Measurements from ENCODE around the gene VWA7.
A peak's percentile ranks its signal among the peaks of the same experiment; 100 is the strongest.

The VWA7 gene

DNA sequence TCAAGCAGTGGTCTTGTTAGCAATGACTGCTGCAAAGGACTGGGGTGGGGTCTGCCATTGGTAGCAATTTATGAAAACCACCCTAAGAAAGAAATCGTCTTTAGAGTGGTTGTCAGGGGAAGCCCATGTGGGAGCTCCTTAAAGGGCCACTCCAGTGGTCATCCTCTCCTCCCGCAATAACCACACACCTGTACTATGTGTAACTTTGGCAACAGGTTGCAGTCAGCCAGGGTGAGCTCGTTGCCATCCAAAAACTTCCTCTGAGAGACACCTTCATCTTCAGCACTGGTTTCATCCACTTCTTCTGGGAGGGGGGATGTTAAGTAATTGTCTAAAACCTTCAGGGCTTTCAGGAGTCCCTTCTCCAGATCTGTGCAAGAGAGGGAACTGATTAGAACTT lies 45.1 kb downstream of the VWA7 start:
- Mint-ChIP-seq H3K27ac (no peak overlapping the region), H3K27me3 (no peaks in the 10 kb centered on the region), H3K9me3 (no peaks in the 10 kb centered on the region), H3K4me3 (no peak overlapping the region), H3K36me3 (ENCODE audit: insufficient read depth) (peaks cover 69% of the 10 kb centered on the region), H3K4me1 (ENCODE audit: low read depth in 2 of 2) (peaks cover 59 to 60% of the 10 kb centered on the region in 2 donors)
- ATAC-seq (replicated peaks) (no peak), DNase-seq (no peak)

DNA sequence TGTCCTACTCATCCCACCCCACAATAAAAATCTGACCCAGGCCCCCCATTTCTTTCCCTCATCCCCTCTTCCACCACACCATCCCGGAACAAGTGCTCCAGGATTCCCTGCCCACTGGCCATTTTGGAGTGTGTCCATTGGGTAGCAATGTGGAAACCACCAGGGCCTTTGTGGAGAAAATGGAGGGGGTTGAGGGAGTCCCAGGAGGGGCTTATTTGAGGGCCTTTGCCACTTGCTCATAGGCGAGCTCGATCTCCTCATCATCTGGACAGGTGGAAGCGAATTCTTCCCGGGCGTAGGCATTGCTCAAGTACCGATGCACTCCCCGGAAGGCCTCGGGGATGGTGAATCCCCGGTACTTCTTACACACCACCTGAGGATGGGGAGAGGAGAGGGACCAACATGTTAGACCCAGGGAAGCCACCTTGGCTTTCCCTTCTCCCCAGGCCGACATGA lies 46.5 kb downstream of the VWA7 start:
- Mint-ChIP-seq H3K4me1 (ENCODE audit: low read depth in 2 of 2) (peaks cover 45 to 57% of the 10 kb centered on the region in 2 donors), H3K4me3 (peak overlapping the region; percentile 95 to 97), H3K36me3 (ENCODE audit: insufficient read depth) (peaks cover 62% of the 10 kb centered on the region), H3K27me3 (no peaks in the 10 kb centered on the region), H3K27ac (peak overlapping the region; percentile 81 to 83), H3K9me3 (no peaks in the 10 kb centered on the region)
- no peak for ATAC-seq (replicated peaks)
- no peak for DNase-seq

DNA sequence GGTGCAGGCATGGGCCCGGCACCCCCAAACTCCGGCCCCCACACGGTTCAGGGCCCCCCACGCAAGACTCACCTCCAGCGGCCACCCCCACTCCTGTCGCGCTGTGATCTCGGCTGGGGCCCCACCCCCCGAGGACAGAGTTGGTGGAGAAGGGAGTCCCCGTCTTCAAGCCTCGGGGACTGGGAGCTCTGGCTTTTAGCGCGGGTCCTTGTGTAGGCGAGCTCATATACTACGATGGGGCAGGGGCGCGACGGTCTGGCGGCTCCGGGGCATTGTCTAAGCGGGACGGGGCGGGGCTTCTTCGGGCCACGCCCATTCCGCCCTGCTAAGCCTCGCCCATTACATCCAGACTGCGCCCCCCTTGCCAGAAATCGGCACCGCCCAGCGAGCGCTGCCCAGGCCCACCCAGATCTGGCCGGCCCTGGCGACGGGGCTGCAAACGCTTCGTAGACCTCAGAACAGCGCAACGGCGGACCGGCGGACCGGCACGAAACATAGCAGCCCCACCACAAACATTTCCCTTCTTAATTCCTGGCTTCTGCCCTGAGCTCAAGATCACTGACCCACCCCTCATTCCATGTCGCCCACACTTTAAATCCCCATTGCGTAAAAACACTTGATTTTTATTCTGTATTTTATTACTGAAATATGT lies 47.0 kb downstream of the VWA7 start:
- Mint-ChIP-seq H3K4me1 (ENCODE audit: low read depth in 2 of 2) (peaks cover 42 to 54% of the 10 kb centered on the region in 2 donors), H3K27ac (peak overlapping the region; percentile 81 to 83), H3K4me3 (peak overlapping the region; percentile 95 to 97), H3K27me3 (no peaks in the 10 kb centered on the region), H3K9me3 (no peaks in the 10 kb centered on the region), H3K36me3 (ENCODE audit: insufficient read depth) (peaks cover 56% of the 10 kb centered on the region)
- ATAC-seq (replicated peaks) = peak; percentile 54
- peak; percentile 58 to 65 (median 63) for DNase-seq

DNA sequence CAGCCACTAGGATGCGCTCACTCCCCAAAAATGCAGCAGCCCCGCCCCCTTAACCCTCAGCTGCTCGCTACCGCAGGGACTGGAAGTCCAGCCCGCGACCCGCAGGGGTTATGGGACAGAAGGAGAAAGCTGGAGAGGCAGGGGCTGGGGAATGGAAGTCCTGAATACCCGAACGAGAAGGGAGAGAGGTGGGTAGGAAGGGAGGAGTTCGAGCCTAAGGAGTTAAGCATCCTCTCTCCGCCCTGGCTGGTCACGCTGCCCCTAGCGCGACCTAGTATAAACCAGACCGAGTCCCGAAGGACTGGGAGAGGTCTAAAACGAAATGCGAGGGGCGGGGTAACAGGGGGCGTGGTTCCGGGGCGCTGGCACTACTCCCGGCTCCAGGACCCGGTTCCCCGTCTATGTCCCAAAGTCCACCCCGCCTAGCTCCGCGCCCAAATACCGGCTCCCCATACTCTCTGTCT lies 47.6 kb downstream of the VWA7 start:
- Mint-ChIP-seq H3K36me3 (ENCODE audit: insufficient read depth) (peaks cover 50% of the 10 kb centered on the region), H3K27me3 (no peaks in the 10 kb centered on the region), H3K27ac (peak overlapping the region; percentile 81 to 83), H3K9me3 (no peaks in the 10 kb centered on the region), H3K4me1 (ENCODE audit: low read depth in 2 of 2) (peaks cover 42 to 49% of the 10 kb centered on the region in 2 donors), H3K4me3 (peak overlapping the region; percentile 95 to 97)
- peak; percentile 73 to 79 (median 73) for DNase-seq
- ATAC-seq (replicated peaks) = peak; percentile 76

DNA sequence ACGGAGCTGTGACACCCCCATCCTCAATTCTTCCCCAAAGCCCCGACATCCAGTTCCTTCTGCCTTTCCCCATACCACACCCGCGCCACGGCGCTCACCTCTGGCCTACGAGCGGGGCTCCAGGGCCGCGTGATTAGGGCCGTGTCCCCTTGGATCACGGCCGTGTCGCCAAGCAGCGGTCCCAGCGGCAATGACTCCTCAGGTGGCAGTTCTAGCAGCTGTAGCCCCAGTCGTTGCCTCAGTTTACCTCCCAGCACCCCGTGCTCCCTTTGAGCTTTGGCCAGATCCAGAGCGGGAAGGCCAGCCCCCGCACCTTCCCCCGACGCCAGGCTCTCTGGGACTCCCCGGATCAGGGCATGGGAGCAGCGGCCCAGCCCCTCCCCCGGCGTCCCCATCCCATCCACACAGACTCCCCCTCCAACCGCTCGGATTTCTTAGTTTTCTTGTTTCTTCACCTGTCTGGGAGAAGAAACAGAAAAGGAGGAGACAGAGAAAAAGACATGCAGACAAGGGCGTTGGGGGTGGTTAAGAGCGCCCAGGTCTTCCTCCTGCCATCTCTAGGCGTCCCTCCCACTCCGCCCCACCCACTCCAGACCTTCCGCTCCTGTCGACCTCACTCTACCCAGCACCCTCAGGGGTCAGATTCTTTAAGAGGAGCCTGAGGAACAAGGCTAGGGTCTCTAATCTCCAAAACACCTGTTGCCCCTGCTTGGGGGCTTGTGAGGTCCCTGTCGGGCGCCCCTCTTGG lies 48.2 kb downstream of the VWA7 start, which contains the start of gene DDAH2:
Gene DDAH2 (minus strand): TSS at position 533 of the 748 bp plus-strand sequence. CDS start 138 bp downstream, at position 395.
- Mint-ChIP-seq H3K4me3 (peak within 1 kb of the TSS; percentile 95 to 97), H3K4me1 (ENCODE audit: low read depth in 2 of 2) (peaks cover 38 to 44% of the 10 kb centered on the region in 2 donors)
- no peak for DNase-seq

DNA sequence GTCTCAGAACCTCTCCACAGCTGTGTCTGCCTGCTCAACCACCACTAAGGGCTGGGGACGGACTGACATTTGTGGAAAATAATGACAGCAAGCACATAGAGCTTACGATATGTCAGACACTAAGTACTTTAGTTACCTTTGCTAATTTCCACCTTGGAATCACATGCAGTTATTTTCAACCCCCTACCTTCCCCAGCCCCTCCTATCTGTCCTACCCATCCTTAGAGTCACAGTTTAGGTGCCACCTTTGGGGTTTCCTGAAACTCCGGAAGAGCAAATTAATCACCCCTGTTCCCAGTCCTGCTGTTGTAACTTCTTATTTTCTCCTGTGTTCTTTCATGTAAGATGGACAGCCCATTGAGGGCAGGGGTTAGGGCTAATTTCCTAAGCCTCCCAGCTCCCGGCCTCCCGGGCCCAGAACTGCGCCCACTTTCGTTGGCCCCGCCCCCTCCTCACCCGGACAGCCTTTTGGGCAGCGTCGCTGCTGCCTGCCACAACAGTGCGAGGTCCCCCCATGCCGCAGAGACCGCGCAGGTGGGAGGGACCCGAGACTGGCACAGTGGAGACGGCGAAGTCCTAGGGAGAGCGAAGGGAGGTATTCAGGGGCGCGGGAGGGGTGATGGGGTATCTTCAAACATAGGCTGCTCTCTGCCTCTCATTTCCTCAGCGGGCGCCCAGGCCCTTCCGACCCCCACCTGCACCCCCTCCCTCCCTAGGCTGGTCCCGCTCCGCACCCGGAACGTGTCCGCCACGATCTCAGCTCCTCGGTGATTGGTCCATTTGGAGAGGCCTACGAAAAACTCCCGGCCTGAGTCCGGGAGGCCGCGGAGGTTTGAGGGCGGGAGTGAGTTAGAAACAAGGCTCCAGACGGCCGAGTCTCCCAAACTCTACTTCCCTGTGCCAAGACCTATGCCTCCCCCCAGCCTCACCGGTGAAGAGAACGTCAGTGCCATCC lies 49.1 kb downstream of the VWA7 start:
- DNase-seq (no peak), ATAC-seq (replicated peaks) (no peak)
- H3K4me1 Mint-ChIP-seq (ENCODE audit: low read depth in 2 of 2) = peaks cover 28 to 41% of the 10 kb centered on the region in 2 donors
- peaks cover 35% of the 10 kb centered on the region for H3K36me3 Mint-ChIP-seq (ENCODE audit: insufficient read depth)
- H3K4me3 Mint-ChIP-seq = peak overlapping the region; percentile 95 to 97
- H3K27ac Mint-ChIP-seq = peak overlapping the region in 1 of 2 donors; percentile 3
- H3K9me3 Mint-ChIP-seq = no peaks in the 10 kb centered on the region
- no peaks in the 10 kb centered on the region for H3K27me3 Mint-ChIP-seq

More for the DNA sequence above, 48.2 kb downstream of the VWA7 start, which contains the start of gene DDAH2:
- peak within 1 kb of the TSS; percentile 81 to 83 for H3K27ac Mint-ChIP-seq
- no peaks in the 10 kb centered on the region for H3K9me3 Mint-ChIP-seq
- H3K36me3 Mint-ChIP-seq (ENCODE audit: insufficient read depth) = peaks cover 44% of the 10 kb centered on the region
- no peaks in the 10 kb centered on the region for H3K27me3 Mint-ChIP-seq
- ATAC-seq (replicated peaks) = peak; percentile 20

DNA sequence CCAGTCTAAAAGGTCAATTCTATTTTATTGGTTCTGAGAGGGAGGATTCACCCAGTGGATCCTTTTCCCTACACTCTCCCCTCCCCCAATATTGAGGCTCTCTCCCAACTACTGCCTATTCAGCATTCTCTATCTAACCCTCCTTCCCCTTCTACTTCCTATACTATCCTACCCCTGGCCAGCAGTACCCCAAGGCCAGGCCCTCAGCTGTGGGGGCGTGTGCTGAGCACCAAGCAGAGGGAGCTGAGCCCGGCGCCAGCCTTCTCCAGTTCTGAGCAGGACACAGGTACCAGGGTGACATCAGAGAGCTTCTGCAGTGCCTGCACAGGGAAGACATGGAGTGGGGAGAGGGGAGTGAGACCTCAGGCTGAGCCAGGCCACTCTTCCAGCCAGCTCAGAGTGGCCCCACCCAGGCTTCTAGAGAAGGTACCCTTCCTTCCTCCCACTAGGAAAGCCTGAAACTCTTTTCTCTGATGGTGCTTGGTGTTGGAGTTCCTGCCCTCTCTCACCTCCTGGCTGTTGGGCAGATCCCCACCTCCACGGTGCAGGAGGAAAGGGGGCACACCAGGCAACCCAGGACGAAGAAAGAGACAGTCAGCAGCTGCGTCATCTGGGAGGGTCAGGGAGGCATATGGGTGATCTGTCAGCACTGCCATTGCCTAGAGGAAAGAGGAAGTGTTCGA lies 50.0 kb downstream of the VWA7 start:
- ATAC-seq (replicated peaks) (peak; percentile 28), DNase-seq (no peak)
- H3K27me3 Mint-ChIP-seq = no peaks in the 10 kb centered on the region
- H3K9me3 Mint-ChIP-seq = no peaks in the 10 kb centered on the region
- peaks cover 32% of the 10 kb centered on the region for H3K36me3 Mint-ChIP-seq (ENCODE audit: insufficient read depth)
- H3K4me3 Mint-ChIP-seq = peak overlapping the region; percentile 58 to 95
- H3K27ac Mint-ChIP-seq = peak overlapping the region; percentile 3 to 35
- peaks cover 27 to 41% of the 10 kb centered on the region in 2 donors for H3K4me1 Mint-ChIP-seq (ENCODE audit: low read depth in 2 of 2)

DNA sequence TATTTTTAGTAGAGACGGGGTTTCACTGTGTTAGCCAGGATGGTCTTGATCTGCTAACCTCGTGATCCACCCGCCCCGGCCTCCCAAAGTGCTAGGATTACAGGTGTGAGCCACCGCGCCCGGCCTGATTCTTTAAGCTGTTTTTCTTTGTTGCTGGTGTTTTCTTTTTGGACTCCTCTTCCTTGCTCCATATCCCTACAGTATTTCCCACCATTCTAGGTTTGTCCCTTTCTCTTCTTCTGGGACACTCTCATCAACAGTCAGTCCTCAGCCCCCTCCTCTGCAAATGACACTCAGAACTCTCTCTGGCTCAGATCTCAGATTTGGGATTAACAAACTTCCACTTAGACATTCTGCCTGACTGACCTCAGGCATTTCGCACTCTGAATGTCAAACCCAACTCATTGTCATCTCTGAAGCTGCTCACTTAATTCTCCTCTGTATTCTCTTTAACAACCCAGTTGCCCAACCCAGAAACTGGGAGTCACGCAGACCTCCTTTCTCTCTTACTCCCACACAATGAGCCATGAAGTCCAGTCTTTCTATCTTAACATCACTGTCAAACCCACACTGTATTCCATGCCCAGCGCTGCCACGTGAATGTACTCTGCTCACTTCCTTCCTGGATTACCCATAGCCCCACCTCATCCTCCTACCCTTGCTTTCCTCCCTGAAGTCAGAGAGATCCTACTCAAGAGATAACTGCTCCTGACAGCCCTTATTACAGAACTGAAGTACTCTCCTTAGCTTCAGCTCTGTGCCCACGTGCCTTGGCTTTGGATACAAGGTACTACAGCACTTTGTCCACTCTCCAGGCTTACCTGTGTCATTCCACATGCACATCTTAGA lies 51.4 kb downstream of the VWA7 start:
- ATAC-seq (replicated peaks) = no peak
- no peaks in the 10 kb centered on the region for H3K27me3 Mint-ChIP-seq
- peaks cover 20 to 38% of the 10 kb centered on the region in 2 donors for H3K4me1 Mint-ChIP-seq (ENCODE audit: low read depth in 2 of 2)
- H3K36me3 Mint-ChIP-seq (ENCODE audit: insufficient read depth) = peaks cover 18% of the 10 kb centered on the region
- DNase-seq = no peak
- peak overlapping the region in 1 of 2 donors; percentile 53 for H3K27ac Mint-ChIP-seq
- no peak overlapping the region for H3K4me3 Mint-ChIP-seq
- no peaks in the 10 kb centered on the region for H3K9me3 Mint-ChIP-seq

DNA sequence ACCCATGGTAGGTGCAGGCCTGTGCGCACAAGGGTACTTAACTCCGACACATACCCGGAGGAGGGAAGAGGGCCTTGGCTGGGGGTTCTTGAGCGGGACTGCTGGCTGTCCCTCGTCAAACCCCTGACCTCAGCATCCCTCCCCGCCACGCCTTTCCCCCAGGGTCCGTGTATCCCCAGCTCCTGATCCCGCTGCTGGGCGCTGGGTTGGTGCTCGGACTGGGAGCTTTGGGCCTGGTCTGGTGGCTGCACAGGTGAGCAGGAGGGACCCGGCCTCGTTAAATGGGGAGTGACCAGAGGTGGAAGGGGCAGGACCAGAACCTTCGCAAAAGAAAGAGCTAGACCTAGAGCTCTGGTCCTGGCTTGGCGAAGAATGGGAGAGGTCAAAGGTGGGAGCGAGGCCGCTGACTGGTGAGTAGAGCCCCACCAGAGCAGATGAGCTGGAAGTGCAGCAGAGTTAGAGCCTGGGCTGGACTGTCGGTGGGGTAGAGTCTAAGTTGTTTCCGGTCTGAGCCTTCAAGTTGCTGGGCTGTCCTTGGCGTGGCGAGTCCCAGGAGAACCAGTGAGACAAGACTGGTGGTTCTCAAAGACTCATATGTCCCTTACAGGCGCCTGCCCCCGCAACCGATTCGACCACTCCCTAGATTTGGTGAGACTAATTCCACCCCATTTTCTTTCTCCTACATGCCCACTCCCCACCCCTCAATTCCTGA lies 53.0 kb downstream of the VWA7 start:
- ATAC-seq (replicated peaks) (no peak), DNase-seq (no peak)
- peaks cover 6% of the 10 kb centered on the region for H3K36me3 Mint-ChIP-seq (ENCODE audit: insufficient read depth)
- H3K4me3 Mint-ChIP-seq = no peak overlapping the region
- H3K4me1 Mint-ChIP-seq (ENCODE audit: low read depth in 2 of 2) = peaks cover 7 to 26% of the 10 kb centered on the region in 2 donors
- H3K27me3 Mint-ChIP-seq = no peaks in the 10 kb centered on the region
- H3K9me3 Mint-ChIP-seq = no peaks in the 10 kb centered on the region
- H3K27ac Mint-ChIP-seq = peak overlapping the region; percentile 33 to 44

DNA sequence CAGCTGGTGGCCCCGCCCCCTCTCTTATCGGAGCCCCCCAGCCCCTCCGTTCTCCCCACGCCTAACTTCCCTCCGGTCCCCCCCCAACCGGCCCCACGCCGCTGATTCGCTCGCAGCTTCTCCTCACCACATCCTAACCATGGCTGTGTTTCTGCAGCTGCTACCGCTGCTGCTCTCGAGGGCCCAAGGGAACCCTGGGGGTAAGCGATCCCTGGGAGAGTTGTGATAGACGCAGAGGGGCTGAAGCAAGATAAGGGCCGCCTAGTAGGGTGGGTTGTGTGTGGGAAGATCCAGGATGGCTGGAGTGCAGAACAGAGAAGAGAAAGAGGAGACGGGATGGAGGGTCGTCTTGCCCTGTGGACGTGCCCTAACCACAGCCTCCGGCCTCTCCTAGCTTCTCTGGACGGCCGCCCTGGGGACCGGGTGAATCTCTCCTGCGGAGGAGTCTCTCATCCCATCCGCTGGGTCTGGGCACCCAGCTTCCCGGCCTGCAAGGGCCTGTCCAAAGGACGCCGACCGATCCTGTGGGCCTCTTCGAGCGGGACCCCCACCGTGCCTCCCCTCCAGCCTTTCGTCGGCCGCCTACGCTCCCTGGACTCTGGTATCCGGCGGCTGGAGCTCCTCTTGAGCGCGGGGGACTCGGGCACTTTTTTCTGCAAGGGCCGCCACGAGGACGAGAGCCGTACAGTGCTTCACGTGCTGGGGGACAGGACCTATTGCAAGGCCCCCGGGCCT lies 53.7 kb downstream of the VWA7 start, which contains the start of gene MPIG6B:
Gene MPIG6B (plus strand): TSS at position 129 of the 735 bp plus-strand sequence. CDS start 11 bp downstream, at position 140.
- Mint-ChIP-seq H3K9me3 (no peaks in the 10 kb centered on the region), H3K4me3 (no peak within 1 kb of the TSS), H3K4me1 (ENCODE audit: low read depth in 2 of 2) (peaks cover 1 to 20% of the 10 kb centered on the region in 2 donors), H3K36me3 (ENCODE audit: insufficient read depth) (peaks cover 5% of the 10 kb centered on the region), H3K27ac (peak within 1 kb of the TSS in 1 of 2 donors; percentile 44), H3K27me3 (no peaks in the 10 kb centered on the region)
- no peak for ATAC-seq (replicated peaks)
- DNase-seq = no peak

DNA sequence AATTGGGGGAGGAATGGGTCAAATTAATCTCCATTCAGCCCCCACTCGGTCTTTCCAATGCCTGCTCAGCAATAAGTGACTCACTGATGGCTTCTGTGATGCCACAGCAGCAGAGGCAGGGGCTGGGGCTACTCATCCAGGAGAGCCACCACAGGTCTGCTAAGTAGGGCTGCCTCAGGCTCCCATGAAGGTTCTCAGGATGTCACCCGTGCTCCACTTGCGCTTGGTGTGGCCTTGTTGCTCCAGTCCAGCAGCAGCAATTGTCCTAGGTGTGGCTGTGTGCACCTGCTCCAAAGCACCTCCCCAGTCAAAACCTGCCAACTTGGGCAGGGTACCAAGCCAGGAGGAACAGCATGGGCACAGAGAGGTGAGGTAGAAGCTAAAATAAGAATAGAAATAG lies 55.0 kb downstream of the VWA7 start:
- no peaks in the 10 kb centered on the region for H3K9me3 Mint-ChIP-seq
- no peak overlapping the region for H3K4me3 Mint-ChIP-seq

More for the DNA sequence above, 55.0 kb downstream of the VWA7 start:
- DNase-seq = no peak
- peaks cover 5% of the 10 kb centered on the region for H3K36me3 Mint-ChIP-seq (ENCODE audit: insufficient read depth)
- H3K27me3 Mint-ChIP-seq = no peaks in the 10 kb centered on the region
- no peak overlapping the region for H3K27ac Mint-ChIP-seq
- ATAC-seq (replicated peaks) = no peak
- H3K4me1 Mint-ChIP-seq (ENCODE audit: low read depth in 2 of 2) = peaks cover 0 to 12% of the 10 kb centered on the region in 2 donors
